Measurements from ENCODE around the gene UQCRC2.
"Not testable (repeated sequence)": the region's sequence is repeated elsewhere in the genome, so short reads cannot be mapped to it uniquely, and the experiment has no call there.

The UQCRC2 gene

DNA sequence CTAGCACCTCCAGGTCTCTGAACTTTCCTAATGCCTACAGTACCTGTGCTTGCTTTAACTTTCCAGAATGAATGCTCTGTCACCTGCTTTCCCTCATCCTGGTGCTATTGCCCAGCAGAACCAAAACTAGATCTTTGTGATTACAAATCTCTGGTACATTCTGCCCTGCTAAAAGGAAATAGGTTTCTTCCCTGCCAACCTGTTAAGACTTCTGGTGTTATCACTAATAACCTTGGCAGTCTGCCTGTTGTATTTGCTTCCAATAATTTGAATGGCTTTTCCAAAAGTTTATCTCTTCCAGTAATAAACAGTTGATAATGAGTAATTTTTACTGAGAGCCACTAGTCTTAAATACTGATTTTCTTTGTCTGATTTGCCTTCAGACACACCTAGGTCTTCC, 32.4 kb downstream of the UQCRC2 start:
- Histone ChIP-seq H3K36me3 (ENCODE audit: control insufficient read depth, insufficient read depth, low read length) (no peaks in the 10 kb centered on the region), H3K27me3 (ENCODE audit: control insufficient read depth, insufficient read depth, low read length) (no peaks in the 10 kb centered on the region), H3K9ac (ENCODE audit: low read length) (no peak overlapping the region), H3K9me3 (ENCODE audit: control insufficient read depth, low read length) (no peaks in the 10 kb centered on the region), H3K4me1 (ENCODE audit: control insufficient read depth, insufficient read depth, low read length) (peaks cover 5% of the 10 kb centered on the region), H3K4me3 (ENCODE audit: low read length) (no peak overlapping the region)

GRCh38 chr16:21986692-21987246, 33.6 kb downstream of the UQCRC2 start:
- Histone ChIP-seq H3K27me3 (ENCODE audit: control insufficient read depth, insufficient read depth, low read length) (no peaks in the 10 kb centered on the region), H3K9me3 (ENCODE audit: control insufficient read depth, low read length) (no peaks in the 10 kb centered on the region), H3K36me3 (ENCODE audit: control insufficient read depth, insufficient read depth, low read length) (no peaks in the 10 kb centered on the region), H3K4me1 (ENCODE audit: control insufficient read depth, insufficient read depth, low read length) (peaks cover 8% of the 10 kb centered on the region), H3K9ac (ENCODE audit: low read length) (no peak overlapping the region), H3K4me3 (ENCODE audit: low read length) (no peak overlapping the region)

DNA sequence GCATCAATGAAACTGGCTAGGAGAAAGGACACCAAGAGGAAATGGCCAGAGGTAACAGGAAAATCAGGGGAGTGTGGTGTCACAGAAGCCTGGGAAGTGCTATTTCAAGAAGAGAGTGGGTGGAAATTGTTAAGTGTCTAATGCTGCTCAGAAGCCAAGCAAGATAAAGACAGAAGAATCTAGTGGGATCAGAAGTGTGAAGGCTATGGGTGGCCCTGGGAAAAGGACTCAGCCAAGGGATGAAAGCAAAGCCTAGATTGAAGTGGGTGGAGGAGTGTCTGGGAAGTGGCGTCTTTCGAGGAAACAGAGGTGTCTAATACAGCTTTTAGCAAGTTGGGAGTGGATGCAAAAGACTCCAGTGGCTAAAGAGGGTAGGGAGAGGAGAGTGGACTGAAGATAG, 34.3 kb downstream of the UQCRC2 start:
- Histone ChIP-seq H3K36me3 (ENCODE audit: control insufficient read depth, insufficient read depth, low read length) (no peaks in the 10 kb centered on the region), H3K4me1 (ENCODE audit: control insufficient read depth, insufficient read depth, low read length) (peaks cover 15% of the 10 kb centered on the region), H3K9ac (ENCODE audit: low read length) (no peak overlapping the region), H3K27me3 (ENCODE audit: control insufficient read depth, insufficient read depth, low read length) (no peaks in the 10 kb centered on the region), H3K4me3 (ENCODE audit: low read length) (no peak overlapping the region), H3K9me3 (ENCODE audit: control insufficient read depth, low read length) (no peaks in the 10 kb centered on the region)

- Histone ChIP-seq H3K27me3 (ENCODE audit: control insufficient read depth, insufficient read depth, low read length) (no peaks in the 10 kb centered on the region), H3K4me3 (ENCODE audit: low read length) (no peak overlapping the region), H3K9ac (ENCODE audit: low read length) (no peak overlapping the region), H3K36me3 (ENCODE audit: control insufficient read depth, insufficient read depth, low read length) (no peaks in the 10 kb centered on the region), H3K4me1 (ENCODE audit: control insufficient read depth, insufficient read depth, low read length) (peaks cover 16% of the 10 kb centered on the region), H3K9me3 (ENCODE audit: control insufficient read depth, low read length) (no peaks in the 10 kb centered on the region)
These were observed 36.0 kb downstream of the UQCRC2 start for GRCh38 chr16:21989133-21989532.

DNA sequence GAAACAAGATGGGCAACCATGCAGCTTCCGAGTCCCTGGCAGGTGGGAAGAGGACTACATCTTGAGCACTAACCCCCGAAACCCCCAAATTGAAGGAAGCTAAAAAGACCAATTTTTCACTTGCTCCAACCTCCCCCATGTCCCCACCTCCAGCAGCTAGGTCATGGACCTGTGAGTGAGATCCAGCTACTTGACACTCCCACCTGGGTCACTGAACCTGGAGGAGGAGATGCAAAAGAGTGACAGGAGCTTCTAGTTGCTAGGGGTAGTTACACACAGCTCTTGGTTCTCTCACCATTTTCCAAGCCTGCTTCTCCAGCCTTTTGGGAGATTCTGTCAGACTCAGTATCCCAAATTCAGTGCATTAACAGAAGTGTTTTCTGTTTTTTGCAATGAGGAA, 36.6 kb downstream of the UQCRC2 start:
- Histone ChIP-seq H3K4me1 (ENCODE audit: control insufficient read depth, insufficient read depth, low read length) (peaks cover 16% of the 10 kb centered on the region), H3K36me3 (ENCODE audit: control insufficient read depth, insufficient read depth, low read length) (no peaks in the 10 kb centered on the region), H3K27me3 (ENCODE audit: control insufficient read depth, insufficient read depth, low read length) (no peaks in the 10 kb centered on the region), H3K9me3 (ENCODE audit: control insufficient read depth, low read length) (no peaks in the 10 kb centered on the region), H3K9ac (ENCODE audit: low read length) (no peak overlapping the region), H3K4me3 (ENCODE audit: low read length) (no peak overlapping the region)

GRCh38 chr16:21990381-21990944, 37.3 kb downstream of the UQCRC2 start:
- no peaks in the 10 kb centered on the region for H3K9me3 ChIP-seq (ENCODE audit: control insufficient read depth, low read length)
- no peaks in the 10 kb centered on the region for H3K27me3 ChIP-seq (ENCODE audit: control insufficient read depth, insufficient read depth, low read length)
- no peak overlapping the region for H3K4me3 ChIP-seq (ENCODE audit: low read length)
- peaks cover 13% of the 10 kb centered on the region for H3K4me1 ChIP-seq (ENCODE audit: control insufficient read depth, insufficient read depth, low read length)
- no peaks in the 10 kb centered on the region for H3K36me3 ChIP-seq (ENCODE audit: control insufficient read depth, insufficient read depth, low read length)
- no peak overlapping the region for H3K9ac ChIP-seq (ENCODE audit: low read length)

DNA sequence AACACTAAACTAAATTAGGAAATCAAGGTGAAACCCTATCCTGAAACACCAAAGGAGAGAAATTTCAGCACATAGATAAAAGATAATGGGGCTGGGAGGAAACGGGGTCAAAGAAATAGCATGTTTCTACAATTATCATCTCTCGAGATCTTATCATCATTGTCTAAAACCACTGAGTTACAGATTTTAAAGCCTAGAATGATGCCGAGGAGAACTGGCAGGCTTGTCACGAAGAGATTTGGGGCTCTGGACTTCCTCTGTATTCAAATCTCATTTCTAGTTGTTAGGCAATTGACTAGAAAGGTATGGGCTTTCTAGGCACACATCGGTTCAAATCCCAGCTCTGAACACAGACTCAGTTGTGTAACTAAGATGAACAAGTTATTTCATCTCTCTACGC, 38.5 kb downstream of the UQCRC2 start:
- Histone ChIP-seq H3K9me3 (ENCODE audit: control insufficient read depth, low read length) (no peaks in the 10 kb centered on the region), H3K4me1 (ENCODE audit: control insufficient read depth, insufficient read depth, low read length) (peaks cover 11% of the 10 kb centered on the region), H3K4me3 (ENCODE audit: low read length) (no peak overlapping the region), H3K36me3 (ENCODE audit: control insufficient read depth, insufficient read depth, low read length) (no peaks in the 10 kb centered on the region), H3K9ac (ENCODE audit: low read length) (no peak overlapping the region), H3K27me3 (ENCODE audit: control insufficient read depth, insufficient read depth, low read length) (no peaks in the 10 kb centered on the region)

DNA sequence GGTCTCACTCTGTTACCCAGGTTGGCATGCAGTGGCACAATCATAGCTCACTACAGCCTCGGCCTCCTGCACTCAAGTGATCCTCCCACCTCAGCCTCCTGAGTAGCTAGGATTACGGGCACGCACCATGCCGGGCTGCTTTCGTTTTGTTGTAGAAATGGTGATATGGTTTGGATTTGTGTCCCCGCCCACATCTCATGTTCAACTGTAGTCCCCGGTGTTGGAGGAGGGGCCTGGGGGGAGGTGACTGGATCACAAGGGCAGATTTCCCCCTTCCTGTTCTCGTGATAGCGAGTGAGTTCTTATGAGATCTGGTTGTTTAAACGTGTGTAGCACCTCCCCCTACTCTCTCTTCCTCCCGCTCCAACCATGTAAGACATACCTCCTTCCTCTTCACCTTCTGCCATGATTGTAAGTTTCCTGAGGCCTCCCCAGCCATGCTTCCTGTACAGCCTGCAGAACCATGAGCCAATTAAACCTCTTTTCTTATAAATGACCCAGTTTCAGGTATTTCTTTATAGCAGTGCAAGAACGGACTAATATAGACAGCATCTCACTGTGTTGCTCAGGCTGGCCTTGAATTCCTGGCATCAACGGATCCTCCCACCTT, 41.8 kb downstream of the UQCRC2 start:
- Histone ChIP-seq H3K4me3 (ENCODE audit: low read length) (no peak overlapping the region), H3K27me3 (ENCODE audit: control insufficient read depth, insufficient read depth, low read length) (no peaks in the 10 kb centered on the region), H3K36me3 (ENCODE audit: control insufficient read depth, insufficient read depth, low read length) (no peaks in the 10 kb centered on the region), H3K4me1 (ENCODE audit: control insufficient read depth, insufficient read depth, low read length) (peaks cover 19% of the 10 kb centered on the region), H3K9me3 (ENCODE audit: control insufficient read depth, low read length) (no peaks in the 10 kb centered on the region), H3K9ac (ENCODE audit: low read length) (no peak overlapping the region)

- no peaks in the 10 kb centered on the region for H3K9me3 ChIP-seq (ENCODE audit: control insufficient read depth, low read length)
- H3K4me1 ChIP-seq (ENCODE audit: control insufficient read depth, insufficient read depth, low read length) = peaks cover 21% of the 10 kb centered on the region
- no peak overlapping the region for H3K4me3 ChIP-seq (ENCODE audit: low read length)
- no peaks in the 10 kb centered on the region for H3K27me3 ChIP-seq (ENCODE audit: control insufficient read depth, insufficient read depth, low read length)
- H3K9ac ChIP-seq (ENCODE audit: low read length) = no peak overlapping the region
- no peaks in the 10 kb centered on the region for H3K36me3 ChIP-seq (ENCODE audit: control insufficient read depth, insufficient read depth, low read length)
These were observed 43.9 kb downstream of the UQCRC2 start for GRCh38 chr16:21996923-21997696.

DNA sequence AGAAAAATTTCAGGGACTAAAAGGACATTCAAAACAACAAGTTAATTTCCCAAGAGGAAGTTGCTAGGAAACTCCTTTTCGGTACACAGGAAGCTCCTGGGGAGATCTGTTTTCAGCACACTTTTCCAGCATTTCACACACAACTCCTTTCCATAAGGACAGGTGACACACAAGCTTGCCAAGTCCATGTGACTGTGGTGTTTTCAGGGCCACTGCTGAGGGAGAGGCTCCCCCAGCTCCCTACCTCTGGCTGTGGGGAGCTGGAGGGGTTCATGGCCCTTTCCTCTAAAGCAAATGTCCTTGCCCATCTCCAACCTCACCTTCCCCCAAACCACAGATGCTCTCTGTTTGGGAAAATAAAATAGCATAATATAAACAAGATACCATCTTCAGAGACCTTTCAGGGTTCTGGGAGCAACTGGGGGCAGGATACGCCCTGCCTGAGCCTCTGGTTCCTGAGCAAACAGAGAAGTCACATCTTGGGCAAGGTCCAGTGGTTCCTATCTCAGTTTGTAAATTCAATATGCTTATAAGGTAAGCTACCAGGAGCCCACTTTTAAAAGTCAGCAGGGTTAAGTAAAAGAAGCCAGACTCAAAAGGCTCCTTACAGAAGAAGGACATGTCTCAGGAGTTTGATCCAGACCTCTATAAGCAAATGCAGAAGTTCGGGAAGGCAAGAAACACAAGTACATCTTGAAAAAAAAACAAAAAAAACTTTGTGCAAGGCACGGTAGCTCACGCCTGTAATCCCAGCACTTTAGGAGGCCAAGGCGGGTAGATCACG, 44.7 kb downstream of the UQCRC2 start:
- Histone ChIP-seq H3K9ac (ENCODE audit: low read length) (no peak overlapping the region), H3K27me3 (ENCODE audit: control insufficient read depth, insufficient read depth, low read length) (no peaks in the 10 kb centered on the region), H3K4me3 (ENCODE audit: low read length) (no peak overlapping the region), H3K36me3 (ENCODE audit: control insufficient read depth, insufficient read depth, low read length) (no peaks in the 10 kb centered on the region), H3K9me3 (ENCODE audit: control insufficient read depth, low read length) (no peaks in the 10 kb centered on the region), H3K4me1 (ENCODE audit: control insufficient read depth, insufficient read depth, low read length) (peaks cover 16% of the 10 kb centered on the region)

DNA sequence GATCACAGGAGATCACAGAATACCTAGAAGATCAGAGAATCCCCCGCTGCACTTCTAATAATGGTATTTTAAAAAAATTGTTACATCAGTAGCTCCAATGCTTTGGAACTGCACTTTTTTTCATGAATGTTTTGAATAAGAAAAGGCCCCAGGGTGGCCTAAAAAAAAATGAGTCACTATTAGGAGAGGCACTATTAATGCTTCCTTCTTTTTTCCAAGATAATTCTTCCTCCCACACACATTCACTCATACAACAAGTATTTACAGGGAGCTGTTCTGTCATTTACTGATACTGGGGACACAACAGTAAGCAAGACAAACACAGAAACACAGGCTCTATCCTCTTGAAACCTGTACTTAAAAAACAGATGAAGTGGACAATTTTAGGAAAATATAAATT, 48.4 kb downstream of the UQCRC2 start:
- H3K36me3 ChIP-seq (ENCODE audit: control insufficient read depth, insufficient read depth, low read length) = no peaks in the 10 kb centered on the region
- no peak overlapping the region for H3K9ac ChIP-seq (ENCODE audit: low read length)
- H3K9me3 ChIP-seq (ENCODE audit: control insufficient read depth, low read length) = no peaks in the 10 kb centered on the region
- H3K27me3 ChIP-seq (ENCODE audit: control insufficient read depth, insufficient read depth, low read length) = no peaks in the 10 kb centered on the region
- no peak overlapping the region for H3K4me3 ChIP-seq (ENCODE audit: low read length)
- H3K4me1 ChIP-seq (ENCODE audit: control insufficient read depth, insufficient read depth, low read length) = peaks cover 16% of the 10 kb centered on the region

- peaks cover 19% of the 10 kb centered on the region for H3K4me1 ChIP-seq (ENCODE audit: control insufficient read depth, insufficient read depth, low read length)
- H3K36me3 ChIP-seq (ENCODE audit: control insufficient read depth, insufficient read depth, low read length); H3K9ac ChIP-seq (ENCODE audit: low read length); H3K4me3 ChIP-seq (ENCODE audit: low read length); H3K9me3 ChIP-seq (ENCODE audit: control insufficient read depth, low read length); H3K27me3 ChIP-seq (ENCODE audit: control insufficient read depth, insufficient read depth, low read length): not testable (repeated sequence)
These were observed 48.9 kb downstream of the UQCRC2 start for GRCh38 chr16:22002047-22002446.
